GM12878 (cell line): ENCODE data around the gene CNTNAP2. TPM values are rescaled to one million over a fixed set of nuclear protein-coding genes. Genes with fewer than 3 reads are reported as not detected.

Source experiments
- ATAC-seq: fragments of 200-7000 bp; cut with Tn5 transposase; 3 replicates; pipeline ENCODE4 v1.9.1; 2020; ENCODE audit warnings: mild to moderate bottlenecking, moderate library complexity
- BruUV-seq: library from RNA; stranded (reverse); fragments of 400-500 nt; replicated peaks from 2 replicates; lab custom pipeline; 2021; lab: Mats Ljungman, UMichigan
- CTCF ChIA-PET: fragments of 300-600 bp; sonication (Branson Sonifier 250); formaldehyde crosslinking; extraction: SDS; loops from one replicate; lab custom pipeline; 2021; ENCODE audit warnings: inconsistent platforms; lab: Yijun Ruan, JAX
- POLR2A ChIA-PET: fragments of 350-600 bp; formaldehyde crosslinking; extraction: SDS; loops from one replicate; lab custom pipeline; 2021; ENCODE audit warnings: inconsistent platforms; lab: Charles Lee
- RAD21 ChIA-PET: fragments of 300-600 bp; sonication (Branson Sonifier 250); formaldehyde crosslinking; loops from one replicate; lab custom pipeline; 2023; ENCODE audit warnings: antibody characterized with exemption; ENCODE audit not compliant: unreplicated experiment; lab: Charles Lee
- SMC1A ChIA-PET: fragments of 300-600 bp; sonication (Branson Sonifier 250); formaldehyde crosslinking; loops from one replicate; lab custom pipeline; 2023; ENCODE audit not compliant: unreplicated experiment, uncharacterized antibody; lab: Charles Lee
- DNase-seq: peaks from one replicate; pipeline ENCODE4 v3.0.0-alpha.2; 2011; ENCODE audit warnings: low read depth, low spot score
- FAIRE-seq: peaks from 3 replicates; lab custom pipeline; 2011; peaks lifted over from hg19 to GRCh38; lab: Jason Lieb, UNC
- H2AFZ ChIP-seq: 2 replicates; pipeline ENCODE4 v1.6.0; 2011; ENCODE audit warnings: low read depth, low read length, control low read depth; ENCODE audit not compliant: control insufficient read depth
- H3K27ac ChIP-seq: 2 replicates; pipeline ENCODE4 v1.5.1; 2011; ENCODE audit warnings: control low read depth; ENCODE audit not compliant: control insufficient read depth, insufficient read depth
- H3K27me3 ChIP-seq, 2 experiments: replicated peaks in 1 of 2; 2 replicates each; pipeline versions ENCODE4 v1.6.0 to v1.6.1; 2011; ENCODE audit warnings: low read length in 1 of 2; ENCODE audit not compliant: control insufficient read depth in 2 of 2, insufficient read depth in 2 of 2
- H3K36me3 ChIP-seq, 2 experiments: 2 replicates each; pipeline ENCODE4 v1.5.1; 2011; ENCODE audit warnings: low read length in 1 of 2; ENCODE audit not compliant: control insufficient read depth in 2 of 2, insufficient read depth in 2 of 2
- H3K4me1 ChIP-seq: 2 replicates; pipeline ENCODE4 v1.6.1; 2011; ENCODE audit warnings: mild to moderate bottlenecking, low read length, moderate library complexity, mixed read lengths; ENCODE audit not compliant: control insufficient read depth, insufficient read depth
- H3K4me2 ChIP-seq: 2 replicates; pipeline ENCODE4 v1.6.0; 2011; ENCODE audit warnings: control low read depth; ENCODE audit not compliant: control insufficient read depth, insufficient read depth
- H3K4me3 ChIP-seq: fragments of 200-600 bp; sonication (generic); 2 replicates; pipeline ENCODE4 v1.5.1; 2016
- H3K79me2 ChIP-seq: 2 replicates; pipeline ENCODE4 v1.6.0; 2011; ENCODE audit warnings: low read length; ENCODE audit not compliant: control insufficient read depth, insufficient read depth
- H3K9ac ChIP-seq: 2 replicates; pipeline ENCODE4 v1.8.0; 2011; ENCODE audit warnings: low read length, control low read depth, mixed read lengths; ENCODE audit not compliant: control insufficient read depth, insufficient read depth
- H3K9me3 ChIP-seq: replicated peaks from 3 replicates; pipeline ENCODE4 v1.5.1; 2011; ENCODE audit warnings: mild to moderate bottlenecking, low read length; ENCODE audit not compliant: control insufficient read depth, insufficient read depth
- H4K20me1 ChIP-seq: 2 replicates; pipeline ENCODE4 v1.6.0; 2011; ENCODE audit not compliant: control insufficient read depth, insufficient read depth
- CUX1 ChIP-seq: IDR thresholded peaks from 2 replicates; pipeline ENCODE4 v1.6.1; 2012; ENCODE audit warnings: improper control_type of control experiment, low read depth, low read length; ENCODE audit not compliant: insufficient replicate concordance
- GABPA ChIP-seq: IDR thresholded peaks from 2 replicates; pipeline ENCODE4 v1.6.1; 2014; ENCODE audit warnings: antibody characterized with exemption, low read depth, mild to moderate bottlenecking, inconsistent platforms
- IKZF1 ChIP-seq: fragments of 450-650 bp; conservative IDR thresholded peaks from 2 replicates; pipeline ENCODE4 v1.6.1; 2017; ENCODE audit warnings: antibody characterized with exemption, mild to moderate bottlenecking
- KAT2A ChIP-seq: conservative IDR thresholded peaks from 2 replicates; pipeline ENCODE4 v1.6.1; 2011; ENCODE audit warnings: low read depth, low read length; ENCODE audit not compliant: control insufficient read depth
- NFYB ChIP-seq: IDR thresholded peaks from 2 replicates; pipeline ENCODE4 v1.6.1; 2011; ENCODE audit warnings: low read depth, mild to moderate bottlenecking, low read length, improper control_type of control experiment, moderate library complexity; ENCODE audit not compliant: insufficient read depth
- PBX3 ChIP-seq: IDR thresholded peaks from 2 replicates; pipeline ENCODE4 v1.6.1; 2011; ENCODE audit warnings: mild to moderate bottlenecking, low read depth, low read length, moderate library complexity; ENCODE audit not compliant: insufficient replicate concordance
- POU2F2 ChIP-seq: IDR thresholded peaks from 3 replicates; pipeline ENCODE4 v1.6.1; 2011; ENCODE audit warnings: low read depth, mild to moderate bottlenecking, low read length, borderline replicate concordance
- RAD21 ChIP-seq: IDR thresholded peaks from 2 replicates; pipeline ENCODE4 v1.6.1; 2011; ENCODE audit warnings: mild to moderate bottlenecking, low read depth, low read length, moderate library complexity; ENCODE audit not compliant: insufficient read depth
- WGBS: methylation state at CpG from one replicate; pipeline ENCODE4 v1.1.6; 2016; ENCODE audit warnings: low lambda C conversion rate; ENCODE audit not compliant: insufficient replicate concordance, insufficient coverage; ENCODE audit errors: missing lambda C conversion rate; 5-methylcytosine and 5-hydroxymethylcytosine counted together
- in situ Hi-C: fragments of 300-500 bp; cut with MboI; formaldehyde crosslinking; loops from 9 replicates; pipeline ENCODE4 v1.14.3; 2018; ENCODE audit warnings: mixed read lengths
- intact Hi-C: fragments of 100-400 bp; cut with micrococcal nuclease; formaldehyde crosslinking; loops from one replicate; pipeline ENCODE4 v1.14.2; 2022; ENCODE audit not compliant: unreplicated experiment
- polyA plus RNA-seq, 11 experiments: library from polyadenylated mRNA; depleted of rRNA in 4 of 11; unstranded in 6 of 11; stranded (reverse) in 5 of 11; fragments of >200 nt; fragmentation: Nextera tagmentation in 4 of 11; fragmentation: Illumina TruSeq in 1 of 11; extraction: Ambion mirVana in 4 of 11; extraction: Trizol in 1 of 11; gene quantifications; 1 replicate in 1 of 11; 2 replicates in 10 of 11; pipeline versions ENCODE4 v1.2.1 to v1.2.3, GENCODE V29; 2011 to 2016; ENCODE audit warnings: inconsistent platforms in 2 of 11, missing spikeins in 2 of 11, low read depth in 1 of 11
- total RNA-seq, 4 experiments: library from RNA; depleted of rRNA in 3 of 4; stranded (reverse); fragments of >200 nt in 3 of 4; fragmentation: Illumina TruSeq in 1 of 4; extraction: Trizol in 1 of 4; gene quantifications; 2 replicates each; pipeline versions ENCODE4 v1.2.1 to v1.2.3, GENCODE V29; 2013 to 2021

Gene CNTNAP2
- total and polyA plus RNA-seq, 10 of the 15 experiments (the other 5 are each of a cell fraction or from before 2014, with no cell fraction given): 0.03 to 0.08 (median 0.03) TPM; not detected in 7

- no peak for FAIRE-seq
- no peak overlapping the region for H3K9ac ChIP-seq
- POLR2A ChIA-PET: no interaction called here
These were observed 1163.4 kb downstream of the CNTNAP2 start for GRCh38 chr7:147279964-147280374.

More at GRCh38 chr7:147279964-147280374, 1163.4 kb downstream of the CNTNAP2 start:
- Histone ChIP-seq H3K79me2 (no peaks in the 10 kb centered on the region), H3K4me1 (no peaks in the 10 kb centered on the region), H3K4me2 (no peak overlapping the region), H3K9me3 (no peaks in the 10 kb centered on the region), H2AFZ (no peak overlapping the region), H3K36me3 (no peaks in the 10 kb centered on the region), H3K27me3 (no peaks in the 10 kb centered on the region), H3K4me3 (no peak overlapping the region), H4K20me1 (no peaks in the 10 kb centered on the region), H3K27ac (no peak overlapping the region)
- no peak for TF ChIP-seq CUX1
- no peak for TF ChIP-seq IKZF1
- TF ChIP-seq KAT2A: no peak
- TF ChIP-seq POU2F2: no peak
- TF ChIP-seq PBX3: no peak
- TF ChIP-seq GABPA: no peak
- TF ChIP-seq RAD21: no peak
- no peak for TF ChIP-seq NFYB
- ChIA-PET CTCF (no interaction called here), RAD21 (no interaction called here), SMC1A (no interaction called here)
- intact Hi-C loops: no loop called here
- ATAC-seq (no peak), DNase-seq (no peak)
- no TSS peak for BruUV-seq
- WGBS: 3% methylated on average over 2 of the region's 2 CpGs
- in situ Hi-C loops: no loop called here
